ENCODE measurements around the gene CYTH3. TPM values are rescaled to one million over a fixed set of nuclear protein-coding genes. Genes with fewer than 3 reads are reported as not detected.

Gene CYTH3
- total RNA-seq, 1 donor from 2014 or later = 31.1 TPM

DNA sequence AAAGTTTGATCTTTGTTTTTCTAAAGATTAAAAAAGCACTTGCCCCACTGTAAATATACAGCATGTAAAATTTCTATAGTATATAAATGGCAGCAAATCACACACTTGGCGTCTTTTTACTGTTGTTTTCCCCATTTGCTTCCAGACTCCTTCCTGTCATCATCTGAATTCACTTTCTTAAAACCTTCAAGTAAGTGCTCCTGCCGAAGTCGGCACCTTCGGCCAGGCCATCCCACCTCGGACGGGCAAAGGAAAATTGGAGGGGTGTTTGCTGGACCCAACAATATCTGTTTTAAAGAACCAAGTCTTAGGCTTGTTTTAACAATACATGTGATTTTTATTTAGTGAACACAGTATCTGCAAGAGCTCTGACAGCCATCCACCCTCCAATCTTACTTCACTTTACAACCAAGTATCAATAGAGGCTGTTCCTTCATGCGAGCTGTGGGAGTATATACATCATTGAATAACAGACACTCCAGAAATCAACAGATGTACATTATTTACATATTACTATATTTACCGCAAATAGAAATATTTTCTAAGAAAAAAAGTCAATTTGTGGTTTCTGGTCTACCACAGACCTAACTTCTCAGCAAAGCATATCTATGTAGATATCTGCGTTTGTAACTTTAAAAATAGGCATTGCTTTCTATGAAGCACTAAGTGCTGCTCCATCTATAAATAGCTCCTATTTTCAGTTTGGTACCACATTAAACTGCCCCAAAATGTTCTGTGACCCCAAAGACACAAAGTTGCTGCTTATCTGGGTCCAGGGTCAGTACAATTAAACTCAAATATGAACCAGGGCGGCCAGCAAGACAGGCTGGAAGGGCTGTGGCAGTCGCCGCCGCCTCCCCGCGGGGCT, 110.7 kb downstream of the CYTH3 start:
- Mint-ChIP-seq H3K27me3 (no peaks in the 10 kb centered on the region), H3K9me3 (no peaks in the 10 kb centered on the region), H3K27ac (no peak overlapping the region), H3K4me3 (no peak overlapping the region), H3K4me1 (ENCODE audit: unreplicated experiment) (peaks cover 23% of the 10 kb centered on the region), H3K36me3 (peaks cover 24% of the 10 kb centered on the region)
- TF ChIP-seq, protein P1, sequence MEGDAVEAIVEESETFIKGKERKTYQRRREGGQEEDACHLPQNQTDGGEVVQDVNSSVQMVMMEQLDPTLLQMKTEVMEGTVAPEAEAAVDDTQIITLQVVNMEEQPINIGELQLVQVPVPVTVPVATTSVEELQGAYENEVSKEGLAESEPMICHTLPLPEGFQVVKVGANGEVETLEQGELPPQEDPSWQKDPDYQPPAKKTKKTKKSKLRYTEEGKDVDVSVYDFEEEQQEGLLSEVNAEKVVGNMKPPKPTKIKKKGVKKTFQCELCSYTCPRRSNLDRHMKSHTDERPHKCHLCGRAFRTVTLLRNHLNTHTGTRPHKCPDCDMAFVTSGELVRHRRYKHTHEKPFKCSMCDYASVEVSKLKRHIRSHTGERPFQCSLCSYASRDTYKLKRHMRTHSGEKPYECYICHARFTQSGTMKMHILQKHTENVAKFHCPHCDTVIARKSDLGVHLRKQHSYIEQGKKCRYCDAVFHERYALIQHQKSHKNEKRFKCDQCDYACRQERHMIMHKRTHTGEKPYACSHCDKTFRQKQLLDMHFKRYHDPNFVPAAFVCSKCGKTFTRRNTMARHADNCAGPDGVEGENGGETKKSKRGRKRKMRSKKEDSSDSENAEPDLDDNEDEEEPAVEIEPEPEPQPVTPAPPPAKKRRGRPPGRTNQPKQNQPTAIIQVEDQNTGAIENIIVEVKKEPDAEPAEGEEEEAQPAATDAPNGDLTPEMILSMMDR (conservative IDR thresholded peaks at IDR 0.05) = no peak
- no peak for DNase-seq (ENCODE audit: extremely low spot score, unreplicated experiment)

DNA sequence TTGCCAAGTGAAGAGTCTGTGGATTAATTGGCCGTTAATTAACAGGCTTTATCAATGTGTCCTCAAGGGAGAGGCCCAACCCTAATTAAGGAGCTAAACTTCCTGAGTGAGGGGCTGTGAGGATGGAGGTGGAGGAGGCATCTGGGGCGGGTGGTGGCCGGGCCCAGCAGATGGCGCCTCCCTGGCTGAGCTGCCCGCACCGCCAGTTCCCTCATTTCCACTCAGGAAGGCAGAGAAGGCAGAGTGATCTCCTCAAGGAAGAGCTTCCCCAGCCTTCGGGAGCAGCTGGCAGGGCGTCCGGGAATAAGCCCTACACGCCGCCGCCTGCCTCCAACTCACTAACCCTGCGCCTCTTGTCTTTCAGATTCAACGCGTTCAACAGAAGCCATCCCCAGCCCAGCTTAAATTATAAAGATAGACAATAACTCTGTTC, 112.2 kb downstream of the CYTH3 start:
- Mint-ChIP-seq H3K36me3 (peaks cover 24% of the 10 kb centered on the region), H3K27ac (no peak overlapping the region)

DNA sequence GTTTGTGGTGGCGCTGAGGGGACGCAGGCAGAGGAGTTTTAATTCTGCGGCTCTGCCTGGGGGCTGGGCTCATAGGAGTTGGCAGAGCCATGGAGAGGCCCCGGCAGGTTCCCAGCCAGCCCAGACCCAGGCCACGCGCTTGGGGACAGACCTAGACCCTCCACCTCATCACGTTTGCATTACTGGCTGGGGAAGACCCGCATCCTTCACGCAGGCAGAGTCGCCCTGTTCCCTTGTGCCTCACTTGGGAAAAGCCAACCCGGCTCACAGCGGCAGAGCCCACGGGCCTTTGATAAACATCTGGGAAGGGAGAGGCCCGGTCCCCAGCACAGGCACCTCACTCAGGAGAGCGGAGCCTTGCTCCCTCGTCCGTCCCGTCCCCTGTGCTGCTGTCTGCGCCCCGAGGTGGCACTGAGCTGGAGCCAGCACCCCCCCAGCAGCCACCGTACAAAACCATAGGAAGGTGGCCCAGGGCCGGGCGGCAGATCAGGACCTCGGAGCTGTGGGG, 112.8 kb downstream of the CYTH3 start:
- Mint-ChIP-seq H3K27ac (peak overlapping the region; percentile 67), H3K4me1 (ENCODE audit: unreplicated experiment) (peaks cover 7% of the 10 kb centered on the region), H3K36me3 (peaks cover 27% of the 10 kb centered on the region), H3K9me3 (no peaks in the 10 kb centered on the region), H3K4me3 (no peak overlapping the region), H3K27me3 (no peaks in the 10 kb centered on the region)
- TF ChIP-seq, protein P1 (conservative IDR thresholded peaks at IDR 0.05) = no peak
- no peak for DNase-seq (ENCODE audit: extremely low spot score, unreplicated experiment)

More for the DNA sequence above, 112.2 kb downstream of the CYTH3 start:
- no peak for DNase-seq (ENCODE audit: extremely low spot score, unreplicated experiment)
- Mint-ChIP-seq H3K4me3 (no peak overlapping the region), H3K9me3 (no peaks in the 10 kb centered on the region), H3K27me3 (no peaks in the 10 kb centered on the region), H3K4me1 (ENCODE audit: unreplicated experiment) (peaks cover 11% of the 10 kb centered on the region)
- TF ChIP-seq, protein P1 (conservative IDR thresholded peaks at IDR 0.05) = peak; percentile 78

DNA sequence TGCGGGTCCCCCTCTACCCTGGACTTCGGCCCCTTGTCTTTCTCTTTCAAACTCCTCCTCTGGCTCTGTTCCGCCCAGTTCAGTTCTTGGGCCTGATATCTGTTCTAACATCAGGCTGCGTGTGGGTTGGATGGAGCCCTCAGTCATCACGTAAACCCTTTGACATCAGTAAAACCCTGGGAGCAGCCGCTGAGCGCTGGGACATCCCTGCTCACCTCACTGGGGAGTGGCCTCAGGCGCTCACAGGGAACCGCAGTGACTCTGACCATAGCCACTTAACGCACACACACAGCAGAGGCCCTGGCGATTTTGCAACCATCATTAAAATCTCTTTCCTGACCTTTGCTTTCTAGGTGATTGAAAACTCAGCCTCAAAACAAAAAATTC, 113.3 kb downstream of the CYTH3 start:
- no peak overlapping the region for H3K4me3 Mint-ChIP-seq

DNA sequence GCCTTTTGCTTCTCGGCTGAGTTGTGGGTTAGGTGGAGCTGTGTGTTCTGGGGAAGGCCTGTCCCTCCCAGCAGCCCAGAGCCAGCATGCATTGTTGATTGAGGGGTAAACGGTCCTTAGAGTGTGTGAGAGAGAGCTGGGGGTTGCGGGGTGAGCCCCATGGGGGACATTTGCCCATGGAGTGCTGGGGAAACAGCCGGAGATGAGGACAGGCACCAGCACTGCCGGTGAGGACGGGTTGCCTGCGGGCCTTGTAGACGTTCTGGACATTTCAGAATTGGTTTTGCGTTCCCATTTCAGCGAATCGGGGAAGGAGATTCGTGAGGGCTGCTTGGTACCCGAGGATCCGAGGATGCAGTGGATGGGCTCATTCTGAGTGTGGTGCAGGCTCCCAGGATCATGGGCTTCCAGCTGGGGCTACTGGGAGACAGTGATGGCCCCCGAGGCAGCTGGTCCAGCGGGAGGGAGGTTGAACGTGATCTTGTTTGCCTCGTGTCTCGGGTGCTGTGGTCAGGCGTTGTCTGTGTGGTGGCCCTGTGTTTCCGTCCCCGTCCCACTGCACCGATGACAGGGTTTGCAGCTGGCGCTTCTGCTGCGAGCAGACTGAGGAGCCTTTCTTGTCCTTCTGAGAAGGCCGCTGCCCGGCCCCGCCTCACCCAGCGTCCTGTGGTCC, 113.9 kb downstream of the CYTH3 start:
- DNase-seq (ENCODE audit: extremely low spot score, unreplicated experiment) = no peak
- no peaks in the 10 kb centered on the region for H3K9me3 Mint-ChIP-seq
- peaks cover 7% of the 10 kb centered on the region for H3K4me1 Mint-ChIP-seq (ENCODE audit: unreplicated experiment)
- H3K36me3 Mint-ChIP-seq = peaks cover 27% of the 10 kb centered on the region
- no peak overlapping the region for H3K4me3 Mint-ChIP-seq
- TF ChIP-seq, protein P1 (conservative IDR thresholded peaks at IDR 0.05) = no peak
- H3K27me3 Mint-ChIP-seq = no peaks in the 10 kb centered on the region
- H3K27ac Mint-ChIP-seq = peak overlapping the region; percentile 67

More for the DNA sequence above, 113.3 kb downstream of the CYTH3 start:
- TF ChIP-seq, protein P1 (conservative IDR thresholded peaks at IDR 0.05) = no peak
- peaks cover 7% of the 10 kb centered on the region for H3K4me1 Mint-ChIP-seq (ENCODE audit: unreplicated experiment)
- H3K36me3 Mint-ChIP-seq = peaks cover 27% of the 10 kb centered on the region
- H3K27me3 Mint-ChIP-seq = no peaks in the 10 kb centered on the region
- no peaks in the 10 kb centered on the region for H3K9me3 Mint-ChIP-seq
- DNase-seq (ENCODE audit: extremely low spot score, unreplicated experiment) = no peak
- H3K27ac Mint-ChIP-seq = peak overlapping the region; percentile 67
